ENCODE data around the gene STXBP2.

DNA sequence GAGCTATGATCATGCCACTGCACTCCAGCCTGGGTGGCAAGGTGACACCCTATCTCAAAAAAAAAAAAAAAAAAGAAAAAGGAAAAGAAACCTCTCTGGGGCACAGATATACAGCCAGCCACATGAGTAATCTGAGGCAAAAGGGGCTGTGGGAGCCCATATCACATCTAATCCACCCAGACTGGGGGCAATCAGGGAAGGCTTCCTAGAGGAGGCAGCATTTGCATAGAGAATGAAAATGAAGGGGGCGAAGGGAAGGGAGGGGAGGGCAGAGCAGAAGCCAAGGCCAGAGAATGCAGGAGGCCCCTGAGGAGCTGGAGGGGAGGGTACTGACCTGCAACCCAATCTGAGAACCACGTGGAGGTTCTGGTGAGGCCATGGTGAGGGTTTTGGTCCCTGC is 13.2 kb downstream of the STXBP2 start:
- no peak for TF ChIP-seq GABPA (IDR thresholded peaks at IDR 0.05 in 1 of 2, conservative IDR thresholded peaks at IDR 0.05 in 1 of 2)
- TF ChIP-seq, protein P1, sequence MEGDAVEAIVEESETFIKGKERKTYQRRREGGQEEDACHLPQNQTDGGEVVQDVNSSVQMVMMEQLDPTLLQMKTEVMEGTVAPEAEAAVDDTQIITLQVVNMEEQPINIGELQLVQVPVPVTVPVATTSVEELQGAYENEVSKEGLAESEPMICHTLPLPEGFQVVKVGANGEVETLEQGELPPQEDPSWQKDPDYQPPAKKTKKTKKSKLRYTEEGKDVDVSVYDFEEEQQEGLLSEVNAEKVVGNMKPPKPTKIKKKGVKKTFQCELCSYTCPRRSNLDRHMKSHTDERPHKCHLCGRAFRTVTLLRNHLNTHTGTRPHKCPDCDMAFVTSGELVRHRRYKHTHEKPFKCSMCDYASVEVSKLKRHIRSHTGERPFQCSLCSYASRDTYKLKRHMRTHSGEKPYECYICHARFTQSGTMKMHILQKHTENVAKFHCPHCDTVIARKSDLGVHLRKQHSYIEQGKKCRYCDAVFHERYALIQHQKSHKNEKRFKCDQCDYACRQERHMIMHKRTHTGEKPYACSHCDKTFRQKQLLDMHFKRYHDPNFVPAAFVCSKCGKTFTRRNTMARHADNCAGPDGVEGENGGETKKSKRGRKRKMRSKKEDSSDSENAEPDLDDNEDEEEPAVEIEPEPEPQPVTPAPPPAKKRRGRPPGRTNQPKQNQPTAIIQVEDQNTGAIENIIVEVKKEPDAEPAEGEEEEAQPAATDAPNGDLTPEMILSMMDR (IDR thresholded peaks at IDR 0.05; ENCODE audit: low read depth, low read length, missing input control), result no peak
